Esophagus (tissue), 2 donors: ENCODE data around the gene POP7. TPM values are rescaled to one million over a fixed set of nuclear protein-coding genes. Genes with fewer than 3 reads are reported as not detected.
"Not testable (repeated sequence)": the region's sequence is repeated elsewhere in the genome, so short reads cannot be mapped to it uniquely, and the experiment has no call there.

Experiments
- H3K27ac ChIP-seq, 2 donors: one replicate each; pipeline ENCODE4 v1.5.1; 2013; ENCODE audit warnings: low read depth in 2 of 2, mild to moderate bottlenecking in 2 of 2, inconsistent platforms in 1 of 2, low read length in 1 of 2, moderate library complexity in 1 of 2
- H3K27me3 ChIP-seq, 2 donors: one replicate each; pipeline ENCODE4 v1.6.1; 2013; ENCODE audit warnings: low read length in 2 of 2, control low read depth in 1 of 2, mild to moderate bottlenecking in 1 of 2; ENCODE audit not compliant: insufficient read depth in 2 of 2, control insufficient read depth in 1 of 2
- H3K36me3 ChIP-seq, 2 donors: one replicate each; pipeline ENCODE4 v1.6.1; 2013; ENCODE audit warnings: low read length in 1 of 2; ENCODE audit not compliant: control insufficient read depth in 2 of 2, insufficient read depth in 2 of 2
- H3K4me1 ChIP-seq, 2 donors: one replicate each; pipeline ENCODE4 v1.6.1; 2013; ENCODE audit warnings: low read length in 1 of 2; ENCODE audit not compliant: control insufficient read depth in 2 of 2, insufficient read depth in 2 of 2
- H3K4me3 ChIP-seq, 2 donors: one replicate each; pipeline ENCODE4 v1.5.1; 2013; ENCODE audit warnings: low read length in 2 of 2, mild to moderate bottlenecking in 2 of 2, low read depth in 1 of 2, moderate library complexity in 1 of 2
- H3K9me3 ChIP-seq, 2 donors: one replicate each; pipeline ENCODE4 v1.6.1; 2013; ENCODE audit warnings: mild to moderate bottlenecking in 2 of 2, low read depth in 1 of 2, low read length in 1 of 2, moderate library complexity in 1 of 2; ENCODE audit not compliant: control insufficient read depth in 2 of 2, insufficient read depth in 1 of 2
- WGBS, 2 donors: extraction: QIAGEN DNeasy Blood & Tissue Kit; methylation state at CpG; one replicate each; pipeline ENCODE4 v1.1.7; 2013; 5-methylcytosine and 5-hydroxymethylcytosine counted together
- polyA plus RNA-seq, 2 donors: library from polyadenylated mRNA; stranded (reverse); fragments of 200-250 nt; gene quantifications; one replicate each; pipeline ENCODE4 v1.2.3, GENCODE V29; 2013
- donor health status: healthy with polysubstance abuse.
- donor health status: Bipolar disorder and iron deficiency.

POP7 gene
- polyA plus RNA-seq, 2 donors = 29.4 to 42.1 TPM

- no peaks in the 10 kb centered on the region for H3K9me3 ChIP-seq
- peaks cover 2 to 4% of the 10 kb centered on the region in 2 donors for H3K36me3 ChIP-seq
- WGBS, 2 donors = 18 to 24% methylated on average over 34 of the region's 34 CpGs
- peak overlapping the region in 1 of 2 donors; percentile 80 for H3K27ac ChIP-seq
- peaks cover 4 to 12% of the 10 kb centered on the region in 2 donors for H3K4me1 ChIP-seq
- H3K4me3 ChIP-seq = peak overlapping the region; percentile 55 to 92
- H3K27me3 ChIP-seq = no peaks in the 10 kb centered on the region
Measured at GRCh38 chr7:100706672-100707311, 871 bp downstream of the POP7 start.

- H3K27me3 ChIP-seq = no peaks in the 10 kb centered on the region
- peaks cover 2 to 4% of the 10 kb centered on the region in 2 donors for H3K36me3 ChIP-seq
- WGBS, 2 donors = 84 to 91% methylated on average over 6 of the region's 6 CpGs
- peaks cover 4 to 12% of the 10 kb centered on the region in 2 donors for H3K4me1 ChIP-seq
- no peaks in the 10 kb centered on the region for H3K9me3 ChIP-seq
- no peak overlapping the region for H3K27ac ChIP-seq
- no peak overlapping the region for H3K4me3 ChIP-seq
Measured at GRCh38 chr7:100708395-100708794, 2.5 kb downstream of the POP7 start.

- Histone ChIP-seq H3K36me3 (peaks cover 2 to 4% of the 10 kb centered on the region in 2 donors), H3K4me1 (peaks cover 4 to 10% of the 10 kb centered on the region in 2 donors), H3K4me3 (no peak overlapping the region), H3K9me3 (no peaks in the 10 kb centered on the region), H3K27me3 (no peaks in the 10 kb centered on the region), H3K27ac (no peak overlapping the region)
- 72 to 75% methylated on average over 4 of the region's 4 CpGs for WGBS, 2 donors
Measured at GRCh38 chr7:100710452-100710851, 4.5 kb downstream of the POP7 start.

GRCh38 chr7:100711369-100711768 lies 5.4 kb downstream of the POP7 start:
- H3K27me3 ChIP-seq = no peaks in the 10 kb centered on the region
- no peak overlapping the region for H3K27ac ChIP-seq
- H3K9me3 ChIP-seq = no peaks in the 10 kb centered on the region
- 77 to 82% methylated on average over 11 of the region's 11 CpGs for WGBS, 2 donors
- peaks cover 4 to 10% of the 10 kb centered on the region in 2 donors for H3K4me1 ChIP-seq
- no peak overlapping the region for H3K4me3 ChIP-seq
- H3K36me3 ChIP-seq = peaks cover 2 to 4% of the 10 kb centered on the region in 2 donors

GRCh38 chr7:100714725-100715124 lies 8.8 kb downstream of the POP7 start:
- H3K4me3 ChIP-seq = no peak overlapping the region
- H3K9me3 ChIP-seq = no peaks in the 10 kb centered on the region
- 69% methylated on average over 8 of the region's 8 CpGs for WGBS, 2 donors
- H3K27me3 ChIP-seq = no peaks in the 10 kb centered on the region
- H3K36me3 ChIP-seq = no peaks in the 10 kb centered on the region
- H3K4me1 ChIP-seq = no peaks in the 10 kb centered on the region
- no peak overlapping the region for H3K27ac ChIP-seq

GRCh38 chr7:100717073-100717472 lies 11.2 kb downstream of the POP7 start:
- H3K4me3 ChIP-seq, H3K27me3 ChIP-seq, H3K4me1 ChIP-seq, H3K27ac ChIP-seq, H3K36me3 ChIP-seq, H3K9me3 ChIP-seq: not testable (repeated sequence)
- 93 to 97% methylated on average over 2 of the region's 2 CpGs for WGBS, 2 donors

GRCh38 chr7:100719523-100720278 lies 13.8 kb downstream of the POP7 start:
- Histone ChIP-seq H3K27ac (no peak overlapping the region), H3K27me3 (peaks cover 0 to 9% of the 10 kb centered on the region in 2 donors), H3K4me1 (peaks cover 3 to 5% of the 10 kb centered on the region in 2 donors), H3K36me3 (no peaks in the 10 kb centered on the region), H3K4me3 (no peak overlapping the region), H3K9me3 (no peaks in the 10 kb centered on the region)
- 39 to 55% methylated on average over 8 of the region's 8 CpGs for WGBS, 2 donors

GRCh38 chr7:100720279-100720670 lies 14.4 kb downstream of the POP7 start, which contains the start of gene EPO:
EPO (plus strand) TSS chr7:100720468; CDS start chr7:100720981, 513 bp downstream.
- Histone ChIP-seq H3K36me3 (no peaks in the 10 kb centered on the region), H3K27ac (no peak within 1 kb of the TSS), H3K9me3 (no peaks in the 10 kb centered on the region), H3K4me3 (peak within 1 kb of the TSS in 1 of 2 donors; percentile 12), H3K27me3 (peaks cover 0 to 9% of the 10 kb centered on the region in 2 donors), H3K4me1 (peaks cover 3 to 5% of the 10 kb centered on the region in 2 donors)
- 2 to 6% methylated on average over 18 to 21 of the region's 21 CpGs for WGBS, 2 donors

GRCh38 chr7:100720671-100721504 lies 15.0 kb downstream of the POP7 start:
- Histone ChIP-seq H3K4me3 (peak overlapping the region in 1 of 2 donors; percentile 12), H3K9me3 (no peaks in the 10 kb centered on the region), H3K27ac (no peak overlapping the region), H3K4me1 (peaks cover 3 to 5% of the 10 kb centered on the region in 2 donors), H3K27me3 (peaks cover 0 to 9% of the 10 kb centered on the region in 2 donors), H3K36me3 (no peaks in the 10 kb centered on the region)
- 5% methylated on average over 54 to 56 of the region's 56 CpGs for WGBS, 2 donors
